H1 (cell line): Measurements from ENCODE around the gene TMEM185B. TPM values are rescaled to one million over a fixed set of nuclear protein-coding genes. Genes with fewer than 3 reads are reported as not detected.

ENCODE experiments used
- CTCF ChIA-PET: fragments of 300-600 bp; sonication (Branson Sonifier 250); formaldehyde crosslinking; loops from one replicate; lab custom pipeline; 2021; ENCODE audit not compliant: partially characterized antibody; lab: Charles Lee
- POLR2A ChIA-PET: fragments of 300-600 bp; sonication (Branson Sonifier 250); formaldehyde crosslinking; loops from one replicate; lab custom pipeline; 2021; ENCODE audit warnings: inconsistent platforms; ENCODE audit not compliant: partially characterized antibody; lab: Charles Lee
- DNase-seq, 2 experiments: peaks; one replicate each; pipeline versions ENCODE4 v3.0.0 to v3.0.0-alpha.2; 2010 to 2022; ENCODE audit warnings: low spot score in 2 of 2, low read depth in 1 of 2, mixed read lengths in 1 of 2
- FAIRE-seq: peaks from 2 replicates; lab custom pipeline; 2011; peaks lifted over from hg19 to GRCh38; lab: Jason Lieb, UNC
- H2AFZ ChIP-seq: 2 replicates; pipeline ENCODE4 v1.8.1; 2012; ENCODE audit warnings: low read length, inconsistent platforms
- H2AK5ac ChIP-seq: 2 replicates; pipeline ENCODE4 v1.6.1; 2013; ENCODE audit warnings: low read depth, low read length
- H2BK120ac ChIP-seq: replicated peaks from 2 replicates; pipeline ENCODE3; 2013; ENCODE audit warnings: low read depth, low read length, inconsistent platforms
- H2BK12ac ChIP-seq: 2 replicates; pipeline ENCODE4 v1.6.1; 2013; ENCODE audit warnings: low read depth, low read length
- H2BK15ac ChIP-seq: 2 replicates; pipeline ENCODE4 v1.6.1; 2013; ENCODE audit warnings: low read length
- H2BK20ac ChIP-seq: 2 replicates; pipeline ENCODE4 v1.6.1; 2013; ENCODE audit warnings: low read length
- H2BK5ac ChIP-seq: 2 replicates; pipeline ENCODE4 v1.6.1; 2013; ENCODE audit warnings: low read depth, low read length
- H3K14ac ChIP-seq: 2 replicates; pipeline ENCODE4 v1.6.1; 2013; ENCODE audit warnings: inconsistent platforms; ENCODE audit not compliant: insufficient read length
- H3K18ac ChIP-seq: 2 replicates; pipeline ENCODE4 v1.6.1; 2013; ENCODE audit warnings: low read length; ENCODE audit errors: extremely low read depth
- H3K23ac ChIP-seq: 2 replicates; pipeline ENCODE4 v1.6.1; 2013; ENCODE audit warnings: inconsistent platforms; ENCODE audit not compliant: insufficient read length
- H3K23me2 ChIP-seq: 2 replicates; pipeline ENCODE4 v1.6.1; 2013; ENCODE audit warnings: low read depth, low read length
- H3K27ac ChIP-seq: 2 replicates; pipeline ENCODE4 v1.6.1; 2011; ENCODE audit warnings: low read depth, low read length, inconsistent platforms
- H3K27me3 ChIP-seq, 4 experiments: replicated peaks in 1 of 4; 1 replicate in 1 of 4; 2 replicates in 3 of 4; pipeline versions ENCODE4 v1.6.1 to v1.8.1; 2011 to 2013; ENCODE audit warnings: low read length in 3 of 4, mild to moderate bottlenecking in 3 of 4, inconsistent platforms in 2 of 4, mixed read lengths in 2 of 4, moderate library complexity in 1 of 4; ENCODE audit not compliant: control insufficient read depth in 3 of 4, insufficient read depth in 3 of 4; ENCODE audit errors: extremely low read depth in 1 of 4
- H3K36me3 ChIP-seq, 4 experiments: 2 replicates each; pipeline versions ENCODE4 v1.6.1 to v1.8.1; 2011 to 2013; ENCODE audit warnings: mild to moderate bottlenecking in 4 of 4, low read length in 3 of 4, moderate library complexity in 2 of 4, control low read depth in 1 of 4, inconsistent platforms in 1 of 4; ENCODE audit not compliant: insufficient read depth in 4 of 4, control insufficient read depth in 2 of 4
- H3K4ac ChIP-seq: replicated peaks from 2 replicates; pipeline ENCODE3; 2013; ENCODE audit warnings: low read length, low read depth, mixed read lengths, inconsistent platforms; ENCODE audit not compliant: insufficient read length
- H3K4me1 ChIP-seq, 4 experiments: replicated peaks in 1 of 4; 1 replicate in 1 of 4; 2 replicates in 3 of 4; pipeline versions ENCODE4 v1.6.1 to v1.8.1; 2011 to 2013; ENCODE audit warnings: low read length in 3 of 4, inconsistent platforms in 2 of 4, mixed read lengths in 1 of 4; ENCODE audit not compliant: insufficient read depth in 4 of 4, control insufficient read depth in 3 of 4
- H3K4me2 ChIP-seq, 2 experiments: 2 replicates each; pipeline versions ENCODE4 v1.6.1 to v1.8.1; 2011 to 2013; ENCODE audit warnings: low read depth in 2 of 2, low read length in 2 of 2, control low read depth in 1 of 2, inconsistent platforms in 1 of 2, mild to moderate bottlenecking in 1 of 2; ENCODE audit not compliant: insufficient read depth in 1 of 2
- H3K4me3 ChIP-seq, 4 experiments: fragments of 200-600, 300-600 bp in 1 of 4; sonication (generic), shearing (Covaris generic), sonication (Bioruptor Twin) in 1 of 4; 2 replicates each; pipeline versions ENCODE4 v1.5.1 to v1.8.1; 2011 to 2016; ENCODE audit warnings: low read length in 4 of 4, low read depth in 3 of 4, control low read depth in 2 of 4, inconsistent platforms in 2 of 4, mild to moderate bottlenecking in 2 of 4, mixed read lengths in 1 of 4, moderate library complexity in 1 of 4; ENCODE audit not compliant: insufficient read depth in 2 of 4; ENCODE audit errors: extremely low read depth in 1 of 4
- H3K56ac ChIP-seq: replicated peaks from 2 replicates; pipeline ENCODE3; 2013; ENCODE audit warnings: low read depth, mild to moderate bottlenecking, mixed read lengths, low read length, inconsistent platforms; ENCODE audit not compliant: insufficient read length
- H3K79me1 ChIP-seq: 2 replicates; pipeline ENCODE4 v1.6.1; 2013; ENCODE audit warnings: low read depth, low read length, control low read depth
- H3K79me2 ChIP-seq, 2 experiments: 2 replicates each; pipeline versions ENCODE4 v1.6.1 to v1.8.1; 2012 to 2013; ENCODE audit warnings: low read length in 2 of 2, mild to moderate bottlenecking in 2 of 2, inconsistent platforms in 1 of 2; ENCODE audit not compliant: insufficient read depth in 2 of 2, control insufficient read depth in 1 of 2
- H3K9ac ChIP-seq, 4 experiments: replicated peaks in 1 of 4; 1 replicate in 1 of 4; 2 replicates in 3 of 4; pipeline versions ENCODE4 v1.6.1 to v1.8.1; 2011 to 2013; ENCODE audit warnings: low read depth in 3 of 4, low read length in 3 of 4, control low read depth in 2 of 4, mild to moderate bottlenecking in 2 of 4, moderate library complexity in 2 of 4, inconsistent platforms in 1 of 4; ENCODE audit errors: extremely low read depth in 1 of 4
- H3K9me3 ChIP-seq, 2 experiments: 2 replicates each; pipeline versions ENCODE4 v1.6.1 to v1.8.1; 2012 to 2013; ENCODE audit warnings: mild to moderate bottlenecking in 2 of 2, moderate library complexity in 2 of 2, control low read depth in 1 of 2, inconsistent platforms in 1 of 2, low read depth in 1 of 2, low read length in 1 of 2, mixed read lengths in 1 of 2; ENCODE audit not compliant: insufficient read depth in 2 of 2
- H4K20me1 ChIP-seq, 2 experiments: replicated peaks in 1 of 2; 2 replicates each; pipeline versions ENCODE3 to v1.8.1; 2011 to 2013; ENCODE audit warnings: inconsistent platforms in 2 of 2, low read length in 2 of 2, mild to moderate bottlenecking in 1 of 2; ENCODE audit not compliant: insufficient read depth in 2 of 2, control insufficient read depth in 1 of 2
- H4K5ac ChIP-seq: 2 replicates; pipeline ENCODE4 v1.6.1; 2013; ENCODE audit warnings: low read length, low read depth, mixed read lengths, inconsistent platforms; ENCODE audit not compliant: insufficient read length
- H4K8ac ChIP-seq: 2 replicates; pipeline ENCODE4 v1.8.0; 2013; ENCODE audit warnings: mild to moderate bottlenecking, moderate library complexity, low read length, inconsistent platforms; ENCODE audit not compliant: insufficient read depth; ENCODE audit errors: extremely low read depth
- H4K91ac ChIP-seq: replicated peaks from 2 replicates; pipeline ENCODE3; 2013; ENCODE audit warnings: low read length, mixed read lengths, inconsistent platforms; ENCODE audit not compliant: insufficient read length
- CTBP2 ChIP-seq: IDR thresholded peaks from 2 replicates; pipeline ENCODE4 v1.7.0; 2011; ENCODE audit warnings: borderline replicate concordance, mild to moderate bottlenecking, moderate library complexity, mixed read lengths, low read length; ENCODE audit not compliant: insufficient read depth, insufficient read length
- MAFK ChIP-seq: IDR thresholded peaks from 2 replicates; pipeline ENCODE4 v1.6.1; 2012; ENCODE audit warnings: low read depth, mild to moderate bottlenecking, improper control_type of control experiment, low read length
- SIN3A ChIP-seq, 2 experiments: IDR thresholded peaks in 1 of 2; conservative IDR thresholded peaks in 1 of 2; 2 replicates each; pipeline ENCODE4 v1.6.1; 2011 to 2012; ENCODE audit warnings: low read length in 2 of 2, improper control_type of control experiment in 1 of 2, low read depth in 1 of 2, mild to moderate bottlenecking in 1 of 2
- ZNF274 ChIP-seq: IDR thresholded peaks from 2 replicates; pipeline ENCODE4 v1.7.0; 2012; ENCODE audit warnings: low read length, borderline replicate concordance; ENCODE audit errors: extremely low read depth
- WGBS, 2 experiments: shearing (Covaris generic) in 1 of 2; methylation state at CpG; one replicate each; pipeline versions ENCODE4 v1.1.6 to v1.1.7; 2013 to 2015; ENCODE audit warnings: low lambda C conversion rate in 2 of 2, mixed read lengths in 2 of 2, inconsistent platforms in 1 of 2, low coverage in 1 of 2, missing lambda C conversion rate in 1 of 2; ENCODE audit not compliant: insufficient replicate concordance in 2 of 2, insufficient coverage in 1 of 2, insufficient read length in 1 of 2; ENCODE audit errors: extremely low coverage in 1 of 2, missing lambda C conversion rate in 1 of 2; 5-methylcytosine and 5-hydroxymethylcytosine counted together
- polyA plus RNA-seq, 7 experiments: library from polyadenylated mRNA; depleted of rRNA in 3 of 7; stranded (reverse) in 5 of 7; unstranded in 2 of 7; fragments of >200 nt in 5 of 7; fragments of 200-250 nt in 2 of 7; gene quantifications; 1 replicate in 5 of 7; 2 replicates in 1 of 7; 4 replicates in 1 of 7; pipeline versions ENCODE4 v1.2.1 to v1.2.3, GENCODE V29; 2011 to 2013; ENCODE audit warnings: missing spikeins in 2 of 7, mixed read lengths in 2 of 7
- total RNA-seq: library from RNA; stranded (reverse); fragmentation: NEBNext Ultra II Directional; extraction: Animal tissue kit (Norgen Biotek cat#: 25700); gene quantifications from 2 replicates; pipeline ENCODE4 v1.2.1, GENCODE V29; 2021
- TF ChIP-seq, protein P1 (sequence below): IDR thresholded peaks from 2 replicates; pipeline ENCODE4 v1.6.1; 2012; ENCODE audit warnings: inconsistent platforms

Gene TMEM185B
- total and polyA plus RNA-seq, 2 of the 8 experiments (the other 6 are each of a cell fraction or from before 2014, with no cell fraction given) = 13.5 to 14.0 TPM

DNA sequence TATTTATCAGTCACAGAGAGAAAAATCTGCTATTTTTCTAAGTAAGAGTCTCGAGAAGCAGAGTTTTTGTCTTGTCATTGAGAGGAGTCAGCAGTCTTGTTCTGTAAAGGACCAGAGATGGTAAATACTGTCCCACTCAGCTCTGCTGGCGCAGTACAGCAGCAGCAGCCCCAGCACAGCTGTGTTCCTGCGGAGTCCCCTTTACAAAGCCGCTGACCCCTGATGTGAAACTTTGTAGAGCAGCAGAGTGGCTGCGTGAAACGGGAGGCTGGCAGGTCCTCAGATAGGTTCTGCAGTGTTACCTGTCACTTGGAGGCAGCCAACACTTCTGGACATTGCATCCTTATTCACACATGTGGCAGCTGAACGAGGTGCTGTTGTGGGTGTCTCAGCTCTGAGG is 45.2 kb downstream of the TMEM185B start:
- TF ChIP-seq CTBP2 = no peak
- TF ChIP-seq MAFK = no peak
- TF ChIP-seq SIN3A (conservative IDR thresholded peaks at IDR 0.05 in 1 of 2, IDR thresholded peaks at IDR 0.05 in 1 of 2; ENCODE audit: low read depth in 1 of 2, low read length in 2 of 2) = no peak
- no peak for TF ChIP-seq ZNF274
- TF ChIP-seq, protein P1, sequence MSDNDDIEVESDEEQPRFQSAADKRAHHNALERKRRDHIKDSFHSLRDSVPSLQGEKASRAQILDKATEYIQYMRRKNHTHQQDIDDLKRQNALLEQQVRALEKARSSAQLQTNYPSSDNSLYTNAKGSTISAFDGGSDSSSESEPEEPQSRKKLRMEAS = no peak
- H3K79me1 ChIP-seq = no peaks in the 10 kb centered on the region
- no peak overlapping the region for H3K4ac ChIP-seq
- H3K9me3 ChIP-seq = no peaks in the 10 kb centered on the region
- H3K23ac ChIP-seq = no peak overlapping the region
- H3K14ac ChIP-seq = no peak overlapping the region
- no peak overlapping the region for H4K5ac ChIP-seq
- H4K20me1 ChIP-seq = no peaks in the 10 kb centered on the region
- no peak overlapping the region for H3K4me2 ChIP-seq
- DNase-seq (no peak), FAIRE-seq (no peak)
- no peak overlapping the region for H3K27ac ChIP-seq
- no peak overlapping the region for H2BK15ac ChIP-seq
- no peaks in the 10 kb centered on the region for H3K23me2 ChIP-seq
- peaks cover 0 to 3% (median 0%) of the 10 kb centered on the region in 4 experiments; a peak in 1 of 7 replicates for H3K4me1 ChIP-seq
- no peaks in the 10 kb centered on the region for H3K79me2 ChIP-seq
- no peak overlapping the region for H3K56ac ChIP-seq
- no peak overlapping the region for H2AFZ ChIP-seq
- 84% methylated on average over 7 of the region's 7 CpGs; no CpG with 5 or more reads in 1 of the 2 experiments for WGBS, 2 experiments
- no peak overlapping the region for H2BK120ac ChIP-seq
- no peak overlapping the region for H3K18ac ChIP-seq
- ChIA-PET POLR2A (no interaction called here), CTCF (interaction anchor here (0.7 kb wide), 1 partner anchor 111 kb away, joined by 3 read pairs; no protein-coding TSS in a partner anchor)
- no peak overlapping the region for H2AK5ac ChIP-seq
- H2BK20ac ChIP-seq = no peak overlapping the region
- H3K27me3 ChIP-seq = no peaks in the 10 kb centered on the region
- H2BK5ac ChIP-seq = no peak overlapping the region
- no peak overlapping the region for H3K9ac ChIP-seq
- H3K4me3 ChIP-seq = no peak overlapping the region
- no peak overlapping the region for H4K91ac ChIP-seq
- no peak overlapping the region for H4K8ac ChIP-seq
- H2BK12ac ChIP-seq = no peak overlapping the region
- H3K36me3 ChIP-seq = no peaks in the 10 kb centered on the region; a peak in 1 of 8 replicates
